Activated naive CD4-positive, alpha-beta T cell (primary cell): ENCODE data around the gene GNB5.

Source experiments
- DNase-seq, 4 experiments: peaks; one replicate each; lab custom pipeline; 2025; lab: John Stamatoyannopoulos, UW

The GNB5 gene

GRCh38 chr15:52140646-52141045 is 50.5 kb downstream of the GNB5 start:
- DNase-seq = no peak

DNA sequence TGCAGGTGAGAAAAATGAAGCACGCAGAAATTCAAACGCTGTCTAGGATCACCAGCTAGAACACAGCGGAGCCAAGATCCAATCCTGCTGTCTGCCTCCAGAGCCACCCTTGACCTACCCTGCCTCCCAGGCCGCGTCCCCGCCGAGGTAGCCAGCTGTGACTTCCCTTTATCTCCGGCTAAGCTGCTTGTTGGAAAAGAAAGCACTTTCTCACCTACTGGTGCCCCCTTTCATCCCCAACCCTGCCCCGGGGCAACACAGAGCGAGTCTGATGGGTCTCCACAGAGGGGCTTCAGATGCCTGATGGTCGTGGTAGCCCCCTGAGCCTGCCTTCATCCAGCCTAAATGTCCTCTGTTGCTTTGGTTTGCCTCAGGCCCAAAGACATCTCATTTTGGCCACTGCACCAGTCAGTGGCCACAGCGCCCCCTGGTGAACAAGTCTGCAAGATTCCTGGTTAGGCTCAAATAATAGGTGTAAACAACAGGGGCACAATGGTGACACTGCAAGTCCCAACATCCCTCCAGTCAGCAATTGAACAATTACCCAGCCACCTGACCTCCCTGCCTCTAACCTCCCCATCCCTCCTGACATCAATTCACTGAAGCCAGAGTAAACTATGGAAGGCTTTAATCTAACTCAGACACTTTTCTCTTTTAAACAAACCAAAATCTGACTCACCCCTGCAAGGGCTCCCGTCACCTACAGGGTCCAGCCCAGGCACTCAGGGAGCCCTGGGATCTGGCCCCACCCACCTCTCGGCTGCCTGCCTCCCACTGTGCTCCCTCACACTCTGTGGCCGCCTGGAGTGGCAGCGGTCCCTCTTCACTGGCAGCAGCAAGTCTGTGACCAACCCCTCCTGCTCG is 51.4 kb downstream of the GNB5 start:
- peak; percentile 10 to 50 (median 36) for DNase-seq

- DNase-seq = no peak
Observed at GRCh38 chr15:52137432-52138357, 53.5 kb downstream of the GNB5 start.

- no peak for DNase-seq
Observed at GRCh38 chr15:52136442-52136980, 54.7 kb downstream of the GNB5 start.

DNA sequence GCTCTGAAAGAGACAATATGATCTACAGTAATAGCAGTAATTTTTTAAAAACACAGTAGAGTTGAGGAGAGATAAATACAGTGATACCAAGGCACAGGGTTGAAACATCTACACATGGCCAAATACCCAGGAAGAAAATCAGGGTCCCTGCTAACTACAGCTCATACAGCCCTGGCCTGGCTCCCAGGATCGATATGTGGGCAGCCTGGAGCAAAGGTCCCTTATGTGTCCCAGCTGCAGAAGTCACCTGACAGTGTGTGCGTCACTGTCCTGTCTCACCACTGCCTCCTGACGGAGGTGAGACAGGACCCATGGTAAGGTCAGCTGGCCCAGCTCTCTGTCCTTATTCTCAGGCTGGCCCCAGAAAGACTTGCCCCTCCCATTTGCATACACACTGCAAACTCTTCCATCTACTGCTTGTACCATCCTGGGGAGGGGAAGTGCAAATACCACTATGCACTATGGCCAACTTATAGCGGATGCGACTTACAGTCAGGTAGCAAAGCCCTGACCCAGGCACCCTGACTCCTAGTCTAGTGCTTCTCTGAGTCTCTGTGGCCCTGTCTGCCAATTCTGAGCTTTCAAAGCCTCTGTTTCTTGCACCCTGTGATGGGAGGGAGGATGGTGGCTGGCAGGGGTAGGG is 56.6 kb downstream of the GNB5 start:
- DNase-seq = no peak

DNA sequence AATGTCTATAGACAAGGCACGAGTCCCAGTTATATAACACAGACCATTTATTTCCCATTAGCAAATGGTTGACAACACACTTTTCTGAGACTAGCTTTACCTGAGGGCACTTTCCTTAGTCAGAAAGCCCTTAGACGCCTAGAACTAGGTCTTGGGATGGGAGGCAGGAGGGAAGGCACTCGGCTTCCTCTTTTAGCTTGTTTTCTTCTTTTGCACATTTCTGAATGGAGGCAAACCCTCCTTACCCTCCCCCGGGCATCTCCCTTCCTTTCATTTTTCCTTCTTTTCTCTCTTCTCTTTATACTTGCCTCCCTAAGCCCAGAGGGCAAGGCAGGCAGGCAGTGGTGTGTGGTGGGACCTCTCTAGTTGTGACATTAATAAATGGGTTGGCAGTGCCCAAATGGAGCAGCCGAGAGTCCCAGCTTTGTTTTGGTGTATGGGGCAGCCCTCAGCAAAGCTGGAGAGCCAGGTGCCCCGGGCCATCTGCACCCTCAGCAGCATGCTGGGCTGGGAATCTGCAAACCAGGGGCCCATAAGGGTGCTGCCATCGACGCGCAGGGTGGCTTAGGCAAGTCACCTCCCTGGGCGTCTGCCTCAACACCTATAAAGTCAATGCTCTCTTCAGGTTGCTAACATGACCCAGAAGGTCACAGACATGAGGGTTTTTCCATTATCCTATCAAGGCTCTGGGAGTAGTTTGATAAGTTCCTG is 57.5 kb downstream of the GNB5 start:
- DNase-seq = no peak

DNA sequence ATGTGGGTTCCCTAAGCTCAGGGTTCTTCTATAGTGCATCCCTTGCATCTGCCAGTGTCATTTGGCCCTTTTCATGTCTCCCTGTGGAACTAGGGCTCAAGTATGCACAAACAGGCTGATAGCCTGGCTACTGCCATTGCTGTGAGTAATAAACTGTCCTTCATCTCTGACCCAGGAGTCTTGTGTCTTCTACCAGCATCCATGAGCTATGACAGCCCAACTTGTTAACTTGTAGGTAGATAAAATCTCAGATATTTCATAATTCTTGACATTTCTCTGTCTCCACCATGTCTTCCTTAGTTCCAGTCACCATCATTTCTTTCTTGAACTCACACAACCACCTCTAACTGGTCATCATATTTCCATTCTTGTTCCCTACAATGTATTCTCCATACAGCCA is 59.1 kb downstream of the GNB5 start:
- DNase-seq = no peak

- no peak for DNase-seq
Observed at GRCh38 chr15:52128568-52128967, 62.6 kb downstream of the GNB5 start.

GRCh38 chr15:52124270-52124880 is 66.8 kb downstream of the GNB5 start:
- no peak for DNase-seq

DNA sequence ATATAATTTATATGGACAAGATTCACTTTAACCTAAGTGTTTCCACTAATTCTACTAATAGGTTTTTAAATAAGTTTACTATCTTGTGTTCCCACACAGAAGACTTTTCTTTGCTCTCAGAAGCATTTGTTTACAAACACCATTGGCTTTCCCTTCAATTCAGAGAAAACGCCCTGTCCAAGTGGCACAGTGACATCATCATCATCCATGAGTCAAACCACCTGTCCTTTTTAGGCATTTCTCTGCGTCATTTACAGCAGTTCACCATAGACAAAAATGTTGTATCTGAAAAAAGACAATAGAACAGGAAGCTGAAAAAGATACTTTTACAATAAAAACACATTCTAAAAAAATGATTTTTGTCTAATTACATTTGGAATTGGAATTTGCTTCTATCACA is 69.3 kb downstream of the GNB5 start:
- no peak for DNase-seq

DNA sequence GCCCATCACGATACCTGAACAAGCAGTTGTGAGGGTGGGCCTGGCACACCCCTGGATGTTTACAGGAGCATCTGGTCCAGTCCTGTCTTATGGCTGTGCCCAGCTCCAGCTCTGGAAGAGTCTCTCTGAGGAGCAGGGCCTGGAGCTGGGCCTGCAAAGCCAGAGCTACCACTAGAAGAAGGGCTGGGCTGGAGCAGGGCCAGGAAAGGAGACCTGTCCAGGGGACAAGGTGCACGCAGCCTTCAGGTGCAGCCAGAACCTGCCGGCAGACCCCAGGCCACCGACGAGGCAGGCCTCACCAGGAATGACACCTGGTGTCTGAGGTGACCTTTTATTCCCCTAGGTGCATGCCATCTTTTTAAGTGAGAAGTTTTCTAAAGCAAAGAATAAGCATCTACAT is 70.2 kb downstream of the GNB5 start:
- DNase-seq = no peak

GRCh38 chr15:52120488-52120887 is 70.7 kb downstream of the GNB5 start:
- DNase-seq = no peak

DNA sequence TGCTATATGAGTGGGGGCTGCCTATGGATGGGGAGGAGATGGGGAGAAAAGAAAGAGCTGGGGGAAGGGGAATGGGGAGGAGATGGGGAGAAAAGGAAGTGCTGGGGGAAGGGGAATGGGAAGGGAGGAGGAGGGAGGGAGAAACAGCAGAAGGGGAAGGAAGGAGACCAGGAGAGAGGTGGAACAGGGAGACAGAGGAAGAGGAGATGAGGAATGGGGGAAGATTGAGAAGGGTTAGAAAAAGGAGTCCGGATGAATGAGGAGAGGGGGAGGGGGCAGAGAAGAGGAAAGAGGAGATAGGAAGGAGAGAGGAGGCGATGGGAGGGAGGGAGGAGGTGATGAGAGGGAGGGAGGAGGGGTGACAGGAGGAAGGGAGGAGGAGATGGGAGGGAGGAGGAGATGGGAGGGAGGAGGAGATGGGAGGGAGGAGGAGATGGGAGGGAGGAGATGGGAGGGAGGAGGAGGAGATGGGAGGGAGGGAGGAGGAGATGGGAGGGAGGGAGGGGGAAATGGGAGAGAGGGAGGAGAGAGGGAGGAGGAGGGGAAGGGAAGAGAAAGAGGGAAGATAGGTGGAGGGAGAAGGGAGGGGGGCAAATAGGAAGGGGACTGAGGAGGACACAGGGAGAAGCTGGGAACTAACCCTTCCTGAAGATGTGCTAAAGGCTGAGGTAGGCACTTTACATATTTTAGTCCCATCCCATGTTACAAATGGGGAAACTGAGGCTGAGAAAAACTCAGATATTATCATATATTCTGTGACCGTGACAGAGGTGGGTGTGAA is 72.0 kb downstream of the GNB5 start:
- no peak for DNase-seq

DNA sequence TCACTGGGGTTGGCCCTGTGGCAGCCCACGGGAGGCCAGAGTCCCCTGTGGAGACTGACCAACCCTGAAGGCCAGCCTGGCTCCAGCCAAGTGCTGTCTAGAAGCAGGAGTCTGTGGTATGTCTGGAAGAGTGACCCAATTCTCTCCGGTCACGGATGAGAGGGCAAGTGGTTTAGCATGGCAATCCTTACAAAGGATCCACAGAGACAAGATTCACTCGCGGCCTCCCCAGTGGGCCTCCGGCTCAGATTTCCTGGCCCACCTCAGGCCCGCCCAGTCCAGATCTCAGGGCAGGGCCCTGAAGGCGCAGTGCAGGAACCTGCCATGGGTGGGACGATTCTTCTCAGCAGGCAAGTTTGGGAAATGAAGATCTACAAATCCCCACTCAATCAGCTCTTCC is 73.6 kb downstream of the GNB5 start:
- DNase-seq = no peak

- no peak for DNase-seq
Observed at GRCh38 chr15:52115598-52116427, 75.4 kb downstream of the GNB5 start.

DNA sequence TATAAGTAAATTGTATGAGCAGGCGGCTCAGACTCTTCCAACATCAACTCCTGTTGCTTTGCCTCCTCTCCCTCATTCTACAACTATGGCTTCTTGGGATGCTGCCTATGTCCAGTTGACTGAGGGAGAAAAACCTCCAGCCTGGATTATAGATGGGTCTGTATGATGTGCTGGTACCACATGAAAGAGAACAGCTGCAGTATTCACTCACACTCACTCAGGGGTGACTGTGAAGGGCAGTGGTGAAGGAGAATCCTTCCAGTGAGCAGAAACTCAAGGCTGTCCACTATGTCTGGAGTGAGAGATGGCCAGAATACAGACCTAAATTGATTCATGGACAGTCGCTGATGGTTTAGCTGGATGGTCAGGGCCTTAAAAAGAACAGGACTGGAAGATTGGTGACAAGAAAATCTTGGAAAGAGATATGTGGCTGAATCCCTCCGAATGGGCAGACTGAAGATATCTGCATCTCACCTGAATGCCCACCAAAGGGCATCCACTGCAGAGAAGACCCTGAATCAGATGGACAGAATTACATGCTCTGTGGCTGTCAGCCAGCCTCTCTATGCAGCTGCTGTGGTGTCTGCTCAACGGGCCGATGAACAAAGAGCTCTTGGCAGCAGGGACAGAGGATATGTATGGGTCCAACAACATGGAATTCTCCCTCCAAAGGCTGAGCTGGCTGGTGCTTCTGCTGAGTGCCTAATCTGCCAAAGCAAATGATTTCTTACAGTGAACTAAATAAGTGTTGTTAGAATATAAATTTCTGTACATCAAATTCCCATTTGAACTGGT is 76.7 kb downstream of the GNB5 start:
- DNase-seq = no peak

GRCh38 chr15:52113708-52114107 is 77.5 kb downstream of the GNB5 start:
- no peak for DNase-seq

DNA sequence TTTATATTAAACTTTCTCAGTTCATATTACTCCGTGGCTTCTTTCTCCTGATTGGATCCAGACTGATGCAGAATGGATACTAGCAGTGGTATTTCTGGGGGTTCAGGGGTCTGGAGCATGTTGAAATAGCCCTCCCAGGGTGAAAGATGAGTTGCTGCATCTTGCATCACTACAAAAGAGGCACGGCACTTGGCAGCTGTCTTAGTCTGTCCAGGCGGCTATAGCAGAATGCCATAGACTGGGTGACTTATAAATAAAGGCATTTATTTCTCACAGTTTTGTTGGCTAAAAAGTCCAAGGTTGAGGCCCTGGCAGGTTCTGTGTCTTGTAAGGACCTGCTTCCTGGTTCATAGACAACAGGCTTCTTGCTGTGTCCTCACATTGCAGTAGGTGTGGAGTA is 78.0 kb downstream of the GNB5 start:
- no peak for DNase-seq
